ENCODE results near the gene MAPK13. TPM values are rescaled to one million over a fixed set of nuclear protein-coding genes. Genes with fewer than 3 reads are reported as not detected.

Gene MAPK13
- total RNA-seq, 1 donor from 2014 or later, result 70.6 TPM

DNA sequence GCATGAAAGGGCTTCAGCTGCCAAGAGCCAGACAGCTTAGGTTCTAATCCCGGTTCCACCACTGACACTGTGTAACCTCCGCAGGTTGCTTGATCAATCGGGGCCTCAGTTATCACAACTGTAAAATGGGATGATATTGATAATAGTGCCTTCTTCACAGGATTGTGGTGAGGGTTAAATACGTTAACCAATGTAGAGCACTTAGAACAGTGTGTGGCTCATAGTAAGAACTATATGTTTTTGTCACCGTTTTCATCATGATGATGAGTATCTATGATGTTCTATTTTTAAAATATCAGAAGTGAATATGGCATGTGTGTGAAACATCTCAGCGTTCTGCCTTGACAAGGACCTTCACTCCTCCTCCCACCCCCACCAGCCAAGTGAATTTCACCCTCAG, 10.3 kb upstream of the MAPK13 start:
- H3K27me3 ChIP-seq (ENCODE audit: control insufficient read depth, insufficient read depth, low read length), result no peaks in the 10 kb centered on the region
- no peaks in the 10 kb centered on the region for H3K36me3 ChIP-seq (ENCODE audit: control insufficient read depth, insufficient read depth, low read length)
- FAIRE-seq (no peak), DNase-seq (ENCODE audit: low read depth) (no peak)
- no peak overlapping the region for H3K4me3 ChIP-seq (ENCODE audit: low read depth, low read length)
- TF ChIP-seq, protein P1, sequence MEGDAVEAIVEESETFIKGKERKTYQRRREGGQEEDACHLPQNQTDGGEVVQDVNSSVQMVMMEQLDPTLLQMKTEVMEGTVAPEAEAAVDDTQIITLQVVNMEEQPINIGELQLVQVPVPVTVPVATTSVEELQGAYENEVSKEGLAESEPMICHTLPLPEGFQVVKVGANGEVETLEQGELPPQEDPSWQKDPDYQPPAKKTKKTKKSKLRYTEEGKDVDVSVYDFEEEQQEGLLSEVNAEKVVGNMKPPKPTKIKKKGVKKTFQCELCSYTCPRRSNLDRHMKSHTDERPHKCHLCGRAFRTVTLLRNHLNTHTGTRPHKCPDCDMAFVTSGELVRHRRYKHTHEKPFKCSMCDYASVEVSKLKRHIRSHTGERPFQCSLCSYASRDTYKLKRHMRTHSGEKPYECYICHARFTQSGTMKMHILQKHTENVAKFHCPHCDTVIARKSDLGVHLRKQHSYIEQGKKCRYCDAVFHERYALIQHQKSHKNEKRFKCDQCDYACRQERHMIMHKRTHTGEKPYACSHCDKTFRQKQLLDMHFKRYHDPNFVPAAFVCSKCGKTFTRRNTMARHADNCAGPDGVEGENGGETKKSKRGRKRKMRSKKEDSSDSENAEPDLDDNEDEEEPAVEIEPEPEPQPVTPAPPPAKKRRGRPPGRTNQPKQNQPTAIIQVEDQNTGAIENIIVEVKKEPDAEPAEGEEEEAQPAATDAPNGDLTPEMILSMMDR (IDR thresholded peaks at IDR 0.05; ENCODE audit: insufficient read depth, low read length, severe bottlenecking), result no peak

DNA sequence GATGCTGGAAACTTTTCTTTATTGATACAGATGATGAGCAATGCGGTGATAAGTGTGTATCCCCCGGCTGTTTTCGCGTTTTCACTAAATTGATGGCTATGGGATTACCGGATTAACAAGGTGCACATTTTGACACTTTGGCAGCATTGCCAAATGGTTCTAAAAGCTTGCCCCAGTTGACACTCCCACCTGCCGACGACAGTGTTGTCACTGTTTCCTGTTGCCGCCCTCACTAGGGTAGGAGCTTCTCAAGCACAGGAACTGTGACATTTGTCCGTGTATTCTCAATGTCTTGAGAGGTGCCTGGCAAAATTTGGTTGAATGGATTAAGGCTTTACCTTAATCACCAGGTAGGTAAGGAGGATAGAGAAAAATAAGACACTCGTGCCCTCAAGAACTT, 9.8 kb upstream of the MAPK13 start:
- H3K27me3 ChIP-seq (ENCODE audit: control insufficient read depth, insufficient read depth, low read length), result no peaks in the 10 kb centered on the region
- H3K4me3 ChIP-seq (ENCODE audit: low read depth, low read length), result no peak overlapping the region
- TF ChIP-seq, protein P1 (IDR thresholded peaks at IDR 0.05; ENCODE audit: insufficient read depth, low read length, severe bottlenecking), result no peak
- FAIRE-seq, result no peak
- no peaks in the 10 kb centered on the region for H3K36me3 ChIP-seq (ENCODE audit: control insufficient read depth, insufficient read depth, low read length)
- DNase-seq (ENCODE audit: low read depth), result no peak

DNA sequence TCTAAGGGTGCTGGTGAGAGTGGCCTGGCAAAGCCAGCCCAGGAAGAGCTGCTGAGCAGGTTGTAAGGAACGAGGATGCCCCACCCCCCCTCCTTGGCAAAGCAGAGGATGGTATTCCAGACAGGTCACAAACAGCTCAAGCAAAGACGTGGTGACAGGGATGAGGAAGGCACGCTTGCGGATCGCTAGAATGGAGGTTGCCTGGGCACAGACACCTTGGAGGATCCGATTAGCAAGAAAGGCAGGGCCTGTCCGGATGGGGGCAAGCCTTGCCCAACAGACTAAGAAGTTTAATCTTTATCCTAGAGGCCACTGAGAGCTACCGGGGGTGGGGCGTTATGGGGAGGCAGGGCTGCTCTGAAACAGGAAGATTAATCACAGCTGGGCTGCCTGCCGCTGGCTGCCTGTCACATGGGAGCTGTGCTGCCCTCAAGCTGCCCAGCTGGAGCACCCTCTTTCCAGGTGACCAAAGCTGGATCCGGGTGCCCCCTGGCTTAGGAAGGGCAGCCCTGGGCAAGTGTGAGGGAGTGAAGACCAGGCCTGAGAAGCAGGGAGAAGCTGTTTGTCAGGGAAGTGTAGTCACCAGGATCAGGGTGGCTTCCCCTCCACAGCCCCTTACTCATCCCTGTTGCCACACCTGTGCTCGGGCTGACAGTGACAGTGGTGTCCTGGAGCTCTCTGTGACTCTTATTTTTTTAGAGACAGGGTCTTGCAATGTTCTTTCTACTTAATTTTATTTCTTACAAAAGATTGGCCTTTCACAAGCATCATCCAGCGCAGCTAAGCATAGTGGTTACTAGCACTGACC, 9.1 kb upstream of the MAPK13 start:
- DNase-seq (ENCODE audit: low read depth) (peak; percentile 70), FAIRE-seq (no peak)
- Histone ChIP-seq H3K27me3 (ENCODE audit: control insufficient read depth, insufficient read depth, low read length) (no peaks in the 10 kb centered on the region), H3K36me3 (ENCODE audit: control insufficient read depth, insufficient read depth, low read length) (no peaks in the 10 kb centered on the region), H3K4me3 (ENCODE audit: low read depth, low read length) (no peak overlapping the region)
- TF ChIP-seq, protein P1 (IDR thresholded peaks at IDR 0.05; ENCODE audit: insufficient read depth, low read length, severe bottlenecking), result peak; percentile 7

DNA sequence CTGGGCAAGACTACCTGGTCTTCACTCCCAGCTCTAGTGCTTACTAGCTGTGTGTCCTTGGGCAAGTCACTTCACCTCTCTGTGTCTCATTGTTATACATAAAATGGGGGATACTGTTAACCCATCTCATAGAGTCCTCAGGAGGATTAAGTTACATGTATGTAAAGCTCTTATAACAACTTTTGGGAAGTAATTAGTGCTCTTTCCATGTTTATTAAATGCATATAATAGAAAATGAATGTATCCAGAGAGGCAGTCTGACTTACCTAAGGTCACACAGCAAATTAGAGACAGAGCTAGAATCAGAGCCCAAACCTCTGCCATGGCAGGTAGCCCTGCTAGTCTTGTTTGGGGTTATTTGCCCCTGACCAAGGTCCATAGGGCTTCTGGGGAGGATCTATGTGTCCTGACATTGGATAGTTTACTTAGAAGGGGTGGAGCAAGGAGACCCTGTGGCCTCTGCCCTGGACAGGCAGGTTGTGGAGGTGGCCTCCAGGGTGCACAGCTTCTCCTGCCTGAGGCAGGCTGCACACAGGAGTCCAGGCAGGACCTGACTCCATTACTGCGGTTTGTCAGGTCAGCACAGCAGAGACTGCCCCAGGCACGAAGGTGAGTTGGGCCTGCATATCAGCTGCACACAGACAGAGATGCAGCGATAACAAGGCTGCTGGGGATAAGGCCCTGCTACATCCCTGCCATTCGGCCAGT, 8.4 kb upstream of the MAPK13 start:
- DNase-seq (ENCODE audit: low read depth), result no peak
- H3K4me3 ChIP-seq (ENCODE audit: low read depth, low read length), result no peak overlapping the region

DNA sequence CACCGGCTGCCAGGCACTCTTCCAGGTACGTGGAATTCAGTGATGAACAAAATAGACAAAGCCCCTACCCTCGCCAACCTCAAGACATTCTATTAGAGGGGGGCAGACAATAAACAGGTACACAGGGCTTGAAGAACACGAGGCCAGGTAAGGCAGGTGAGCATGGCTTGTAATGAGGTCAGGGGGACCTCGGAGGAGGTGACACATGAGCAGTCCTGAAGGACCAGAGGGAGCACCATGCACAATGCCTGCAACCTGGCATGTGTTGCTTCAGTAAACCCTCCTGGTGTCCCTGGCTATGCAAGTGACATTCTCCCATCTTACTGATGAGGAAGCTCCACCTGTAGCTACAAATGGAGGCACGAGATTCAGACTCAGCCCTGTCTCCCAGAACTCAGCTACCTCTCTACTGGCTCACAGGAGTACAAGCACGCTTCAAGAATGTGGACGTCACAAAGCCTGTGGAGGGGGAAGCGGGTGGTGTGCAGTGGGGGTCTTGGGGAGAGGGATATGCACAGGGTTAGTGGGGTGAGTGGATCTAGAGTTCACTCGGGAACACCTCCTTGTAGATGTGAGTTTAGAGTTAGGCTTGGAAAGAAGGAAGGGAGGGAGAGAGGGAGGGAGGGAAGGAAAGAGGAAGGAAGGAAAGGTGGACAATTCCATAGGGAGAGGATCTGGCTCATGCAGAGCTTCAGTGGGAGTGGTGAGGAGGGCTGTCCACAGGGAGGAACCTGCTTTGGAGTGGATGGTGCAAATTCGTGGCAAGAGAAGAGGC, 7.6 kb upstream of the MAPK13 start:
- no peaks in the 10 kb centered on the region for H3K36me3 ChIP-seq (ENCODE audit: control insufficient read depth, insufficient read depth, low read length)
- no peak for DNase-seq (ENCODE audit: low read depth)
- no peak overlapping the region for H3K4me3 ChIP-seq (ENCODE audit: low read depth, low read length)
- no peak for FAIRE-seq
- no peaks in the 10 kb centered on the region for H3K27me3 ChIP-seq (ENCODE audit: control insufficient read depth, insufficient read depth, low read length)
- TF ChIP-seq, protein P1 (IDR thresholded peaks at IDR 0.05; ENCODE audit: insufficient read depth, low read length, severe bottlenecking), result no peak

More for the DNA sequence above, 8.4 kb upstream of the MAPK13 start:
- Histone ChIP-seq H3K36me3 (ENCODE audit: control insufficient read depth, insufficient read depth, low read length) (no peaks in the 10 kb centered on the region), H3K27me3 (ENCODE audit: control insufficient read depth, insufficient read depth, low read length) (no peaks in the 10 kb centered on the region)
- TF ChIP-seq, protein P1 (IDR thresholded peaks at IDR 0.05; ENCODE audit: insufficient read depth, low read length, severe bottlenecking), result no peak
- no peak for FAIRE-seq
